Measurements from ENCODE around the gene SYT6.
"Not testable (repeated sequence)": the region's sequence is repeated elsewhere in the genome, so short reads cannot be mapped to it uniquely, and the experiment has no call there.

Gene SYT6

DNA sequence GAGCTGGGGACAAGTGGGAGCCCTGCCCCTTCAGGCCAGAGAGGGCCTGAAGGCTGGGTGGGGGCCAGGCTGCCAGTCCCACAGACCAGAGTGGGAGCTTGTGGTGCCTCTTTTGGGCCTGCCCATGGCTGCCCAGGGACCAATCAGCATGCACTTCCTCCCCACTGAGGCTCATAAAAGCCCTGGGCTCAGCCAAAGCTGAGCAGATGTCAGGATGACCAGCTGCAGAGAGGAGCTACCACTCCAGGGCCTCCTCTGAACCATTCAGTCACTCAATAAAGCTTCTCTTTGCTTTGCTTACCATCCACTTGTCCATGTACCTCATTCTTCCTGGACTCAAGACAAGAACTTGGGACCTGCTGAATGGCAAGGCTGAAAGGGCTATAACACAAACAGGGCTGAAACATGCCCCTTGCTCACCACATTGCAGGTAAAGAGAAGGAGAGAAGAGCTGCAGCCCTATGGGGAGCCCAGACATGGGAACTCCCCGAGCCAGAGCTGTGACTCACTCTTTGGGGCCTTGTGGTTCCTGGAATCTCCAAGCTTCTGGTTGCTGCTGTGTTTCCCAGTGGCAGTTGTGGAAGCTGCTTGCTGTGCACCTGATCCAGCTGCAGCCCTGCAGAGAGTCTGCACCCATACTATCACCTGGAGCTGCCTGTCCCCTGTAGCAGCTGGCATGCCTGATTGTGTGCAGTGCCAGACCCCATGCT lies 92.4 kb downstream of the SYT6 start:
- no peak for DNase-seq (ENCODE audit: low read depth in 1 of 2, low spot score in 1 of 2)
- in situ Hi-C loops (cut with HindIII; ENCODE audit: low pct_unique_long_range_greater_than_20kb, low sequenced_read_pairs): no loop called here
- TF ChIP-seq JUND (IDR thresholded peaks at IDR 0.05; ENCODE audit: low read depth): no peak

GRCh38 chr1:114058236-114058635 lies 95.4 kb downstream of the SYT6 start:
- DNase-seq (ENCODE audit: low read depth in 1 of 2, low spot score in 1 of 2); in situ Hi-C loops (cut with HindIII; ENCODE audit: low pct_unique_long_range_greater_than_20kb, low sequenced_read_pairs): not testable (repeated sequence)

GRCh38 chr1:114054148-114054547 lies 99.5 kb downstream of the SYT6 start:
- in situ Hi-C loops (cut with HindIII; ENCODE audit: low pct_unique_long_range_greater_than_20kb, low sequenced_read_pairs): no loop called here
- no peak for DNase-seq (ENCODE audit: low read depth in 1 of 2, low spot score in 1 of 2)
- TF ChIP-seq JUND (IDR thresholded peaks at IDR 0.05; ENCODE audit: low read depth): no peak

DNA sequence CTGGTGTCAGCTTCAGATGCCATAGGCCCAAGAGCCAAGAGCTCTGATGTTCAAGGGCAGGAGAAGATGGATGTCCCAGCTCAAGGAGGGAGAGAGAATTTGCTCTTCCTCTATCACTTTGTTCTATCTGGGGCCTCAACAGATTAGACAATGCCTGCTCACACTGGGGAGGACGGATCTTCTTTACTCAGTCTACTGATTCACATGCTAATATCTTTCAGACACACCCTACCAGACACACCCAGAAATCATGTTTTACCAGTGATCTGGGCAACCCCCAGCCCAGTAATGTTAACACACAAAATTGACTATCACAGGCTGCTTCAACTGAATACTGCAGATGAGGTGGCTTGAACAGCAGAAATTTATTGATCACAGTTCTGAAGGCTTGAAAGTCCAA lies 105.4 kb downstream of the SYT6 start:
- no peak for DNase-seq (ENCODE audit: low read depth in 1 of 2, low spot score in 1 of 2)
- no peak for TF ChIP-seq JUND (IDR thresholded peaks at IDR 0.05; ENCODE audit: low read depth)
- in situ Hi-C loops (cut with HindIII; ENCODE audit: low pct_unique_long_range_greater_than_20kb, low sequenced_read_pairs): no loop called here

DNA sequence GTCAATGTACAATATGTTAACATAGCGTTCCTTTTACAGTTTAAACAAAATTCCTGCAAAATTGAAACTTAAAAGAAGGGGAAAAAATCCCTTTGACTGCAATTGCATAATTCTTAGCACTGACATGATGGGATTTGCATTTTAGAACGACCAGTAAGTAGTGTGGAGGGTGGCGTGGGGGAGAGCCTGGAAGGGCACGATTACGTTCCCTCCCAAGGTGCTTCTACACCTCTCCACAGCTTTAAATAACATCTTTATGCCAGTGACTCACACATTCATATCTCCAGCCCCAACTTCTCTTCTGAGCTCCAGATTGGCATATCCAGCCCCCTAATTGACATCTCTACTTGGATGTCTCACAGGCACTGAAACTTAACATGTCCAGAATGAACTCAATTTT lies 110.1 kb downstream of the SYT6 start:
- in situ Hi-C loops (cut with HindIII; ENCODE audit: low pct_unique_long_range_greater_than_20kb, low sequenced_read_pairs): no loop called here
- no peak for TF ChIP-seq JUND (IDR thresholded peaks at IDR 0.05; ENCODE audit: low read depth)
- no peak for DNase-seq (ENCODE audit: low read depth in 1 of 2, low spot score in 1 of 2)

GRCh38 chr1:114043054-114043453 lies 110.6 kb downstream of the SYT6 start:
- no peak for DNase-seq (ENCODE audit: low read depth in 1 of 2, low spot score in 1 of 2)
- no peak for TF ChIP-seq JUND (IDR thresholded peaks at IDR 0.05; ENCODE audit: low read depth)
- in situ Hi-C loops (cut with HindIII; ENCODE audit: low pct_unique_long_range_greater_than_20kb, low sequenced_read_pairs): no loop called here

GRCh38 chr1:114040273-114041015 lies 113.2 kb downstream of the SYT6 start:
- in situ Hi-C loops (cut with HindIII; ENCODE audit: low pct_unique_long_range_greater_than_20kb, low sequenced_read_pairs): no loop called here
- no peak for TF ChIP-seq JUND (IDR thresholded peaks at IDR 0.05; ENCODE audit: low read depth)
- no peak for DNase-seq (ENCODE audit: low read depth in 1 of 2, low spot score in 1 of 2)
